ENCODE data around the gene EPAS1.

- no peak for TF ChIP-seq EZH2 (IDR thresholded peaks at IDR 0.05; ENCODE audit: low read length, unreplicated experiment)
- TF ChIP-seq, protein P1, sequence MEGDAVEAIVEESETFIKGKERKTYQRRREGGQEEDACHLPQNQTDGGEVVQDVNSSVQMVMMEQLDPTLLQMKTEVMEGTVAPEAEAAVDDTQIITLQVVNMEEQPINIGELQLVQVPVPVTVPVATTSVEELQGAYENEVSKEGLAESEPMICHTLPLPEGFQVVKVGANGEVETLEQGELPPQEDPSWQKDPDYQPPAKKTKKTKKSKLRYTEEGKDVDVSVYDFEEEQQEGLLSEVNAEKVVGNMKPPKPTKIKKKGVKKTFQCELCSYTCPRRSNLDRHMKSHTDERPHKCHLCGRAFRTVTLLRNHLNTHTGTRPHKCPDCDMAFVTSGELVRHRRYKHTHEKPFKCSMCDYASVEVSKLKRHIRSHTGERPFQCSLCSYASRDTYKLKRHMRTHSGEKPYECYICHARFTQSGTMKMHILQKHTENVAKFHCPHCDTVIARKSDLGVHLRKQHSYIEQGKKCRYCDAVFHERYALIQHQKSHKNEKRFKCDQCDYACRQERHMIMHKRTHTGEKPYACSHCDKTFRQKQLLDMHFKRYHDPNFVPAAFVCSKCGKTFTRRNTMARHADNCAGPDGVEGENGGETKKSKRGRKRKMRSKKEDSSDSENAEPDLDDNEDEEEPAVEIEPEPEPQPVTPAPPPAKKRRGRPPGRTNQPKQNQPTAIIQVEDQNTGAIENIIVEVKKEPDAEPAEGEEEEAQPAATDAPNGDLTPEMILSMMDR (conservative IDR thresholded peaks at IDR 0.05; ENCODE audit: low read depth, low read length) = no peak
- TF ChIP-seq EZH2phosphoT487 (IDR thresholded peaks at IDR 0.05; ENCODE audit: borderline replicate concordance, low read length) = no peak
Observed at GRCh38 chr2:46319711-46320110, 22.5 kb downstream of the EPAS1 start.
